ENCODE data around the gene SHROOM3.
A peak's percentile ranks its signal among the peaks of the same experiment; 100 is the strongest.
"Not testable (repeated sequence)": the region's sequence is repeated elsewhere in the genome, so short reads cannot be mapped to it uniquely, and the experiment has no call there.

The SHROOM3 gene

DNA sequence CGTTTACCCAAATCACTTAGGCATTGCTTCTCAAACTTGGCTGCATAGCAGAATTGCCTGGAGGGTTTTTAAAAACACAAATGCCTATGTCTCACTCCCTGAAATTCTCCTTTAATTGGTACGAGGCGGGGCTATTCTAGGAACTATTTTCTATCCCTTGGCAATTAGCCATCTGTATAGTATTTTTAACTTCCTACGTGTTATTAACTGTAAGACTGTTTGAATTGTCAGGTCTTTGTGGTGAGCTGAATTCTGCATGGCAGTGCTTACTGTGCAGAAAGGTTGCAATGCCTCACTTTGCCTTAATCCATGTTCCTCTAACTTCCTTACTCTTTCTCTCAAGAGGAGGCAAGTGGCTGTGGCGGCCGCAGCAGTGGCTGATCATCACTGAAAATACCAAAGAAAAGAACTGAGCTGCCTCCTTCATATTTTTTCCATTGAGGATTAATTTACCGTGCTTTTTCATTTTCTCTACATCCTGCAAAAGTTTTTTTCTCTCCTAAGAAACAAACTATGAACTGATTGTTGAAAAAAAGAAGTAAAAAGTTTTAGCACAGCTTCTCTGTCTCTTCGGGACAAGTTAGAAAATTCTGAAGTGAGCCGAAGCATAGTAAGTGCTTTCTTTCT lies at the start of gene SHROOM3:
TSS of gene SHROOM3 (plus strand) at position 329 of the 627 bp plus-strand sequence. CDS start 824 bp downstream, outside the sequence.
- no peak for DNase-seq (ENCODE audit: low spot score)

DNA sequence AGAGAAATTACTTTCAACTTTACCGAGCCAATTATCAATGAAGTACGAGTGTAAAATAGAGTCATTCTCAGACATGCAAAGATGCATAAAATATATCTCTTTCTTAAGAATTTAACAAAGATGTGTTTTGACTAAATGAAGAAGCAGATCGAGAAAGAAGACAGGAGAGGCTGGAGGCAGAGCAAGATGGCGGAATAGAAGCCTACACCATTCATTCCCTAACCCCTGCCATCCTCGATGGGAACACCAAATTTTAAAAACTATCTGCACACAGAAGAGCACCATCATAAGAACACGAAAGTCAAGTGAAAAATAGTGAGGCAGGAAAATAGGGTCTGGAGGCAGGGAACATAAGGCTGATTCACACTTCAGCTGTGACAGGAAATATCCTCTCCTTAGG lies 49.1 kb upstream of the SHROOM3 start:
- DNase-seq (ENCODE audit: low spot score): no peak

- no peak for DNase-seq (ENCODE audit: low spot score)
These were observed 48.3 kb upstream of the SHROOM3 start for GRCh38 chr4:76386566-76387305.

DNA sequence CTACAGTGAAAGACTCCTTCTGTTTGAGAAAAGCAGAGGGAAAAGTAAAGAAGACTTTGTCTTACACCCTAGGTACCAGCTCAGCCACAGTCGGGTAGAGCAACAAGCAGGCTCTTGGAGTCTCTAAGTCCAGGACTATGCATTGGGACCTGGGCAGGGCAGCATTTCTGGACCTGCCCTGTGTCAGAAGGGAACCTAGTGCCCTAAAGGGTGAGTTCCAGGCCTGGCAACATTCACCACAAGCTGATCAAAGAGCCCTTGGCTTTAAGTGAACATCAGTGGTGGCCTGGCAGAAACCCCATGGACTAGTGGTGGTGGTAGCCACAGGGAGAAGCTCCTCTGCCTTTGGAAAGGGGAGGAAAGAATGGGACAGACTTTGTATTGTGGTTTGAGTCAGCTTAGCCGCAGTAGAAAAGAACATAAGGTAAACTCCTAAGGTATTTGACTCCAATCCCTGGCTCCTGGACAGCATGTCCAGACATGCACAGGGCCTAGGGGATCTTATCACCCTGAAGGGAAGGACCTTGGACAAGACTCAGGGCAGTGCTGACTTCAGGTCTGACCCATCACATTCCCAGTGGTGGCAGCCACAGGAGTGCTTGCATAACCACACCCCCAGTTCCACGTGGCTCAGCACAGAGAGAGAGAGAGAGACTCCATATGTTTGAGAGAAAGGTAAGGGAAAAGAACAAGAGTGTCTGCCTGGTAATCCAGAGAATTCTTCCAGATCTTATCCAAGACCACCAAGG lies 46.7 kb upstream of the SHROOM3 start:
- no peak for DNase-seq (ENCODE audit: low spot score)

GRCh38 chr4:76401654-76402053 lies 33.4 kb upstream of the SHROOM3 start:
- DNase-seq (ENCODE audit: low spot score): no peak

GRCh38 chr4:76406081-76406480 lies 28.9 kb upstream of the SHROOM3 start:
- no peak for DNase-seq (ENCODE audit: low spot score)

- DNase-seq (ENCODE audit: low spot score): no peak
These were observed 27.4 kb upstream of the SHROOM3 start for GRCh38 chr4:76407440-76408119.

DNA sequence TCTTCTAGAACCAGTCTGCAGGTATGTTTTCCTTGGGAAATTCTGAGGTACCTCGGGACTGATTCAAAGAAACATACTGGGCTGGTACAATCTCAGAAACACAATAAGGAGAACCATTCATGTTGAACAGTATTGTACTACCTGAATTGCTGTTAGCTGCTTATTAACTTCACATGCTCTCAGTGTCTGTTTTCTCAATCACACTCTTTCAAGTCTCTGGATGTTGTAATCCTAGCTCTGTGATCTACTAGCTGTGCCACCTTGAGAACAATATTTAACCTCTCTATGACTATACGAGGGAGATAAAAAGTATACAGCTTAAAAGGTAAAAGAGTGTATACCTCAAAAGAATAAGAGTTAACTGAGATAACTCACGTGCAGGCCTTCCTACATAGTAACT lies 24.4 kb upstream of the SHROOM3 start:
- no peak for DNase-seq (ENCODE audit: low spot score)

DNA sequence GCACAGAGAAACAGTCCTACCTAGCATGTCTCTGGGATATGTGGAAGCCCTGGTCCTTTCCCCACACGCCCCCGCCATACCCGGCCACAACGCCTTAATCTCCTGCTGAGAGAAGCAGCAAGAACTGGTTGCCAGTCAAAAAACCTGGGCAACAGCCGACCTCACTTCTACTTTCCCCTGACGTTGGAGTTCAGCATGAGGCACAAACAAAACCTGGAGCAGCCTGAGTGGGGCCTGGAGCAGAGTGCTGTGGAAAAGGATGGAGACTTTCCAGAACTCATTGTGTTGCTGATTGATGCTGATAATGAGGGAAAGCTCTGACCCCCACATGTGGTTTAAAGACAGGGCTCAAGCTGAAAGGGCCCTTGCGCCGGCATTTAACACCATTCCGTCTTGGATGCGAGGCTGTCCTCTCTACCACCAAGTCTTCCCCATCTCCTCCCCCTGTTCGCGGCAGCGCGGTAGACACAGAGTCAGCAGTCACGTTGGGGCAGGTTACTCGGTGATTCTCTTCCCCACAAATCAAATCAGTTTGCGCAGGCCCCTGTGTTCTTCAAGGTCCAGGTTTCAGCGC lies 14.8 kb upstream of the SHROOM3 start:
- no peak for DNase-seq (ENCODE audit: low spot score)

GRCh38 chr4:76420762-76421581 lies 14.1 kb upstream of the SHROOM3 start, which contains the start of gene CCDC158:
TSS of gene CCDC158 (minus strand) at chr4:76421141. CDS start at chr4:76403207, 17,934 bp downstream.
- DNase-seq (ENCODE audit: low spot score): no peak

DNA sequence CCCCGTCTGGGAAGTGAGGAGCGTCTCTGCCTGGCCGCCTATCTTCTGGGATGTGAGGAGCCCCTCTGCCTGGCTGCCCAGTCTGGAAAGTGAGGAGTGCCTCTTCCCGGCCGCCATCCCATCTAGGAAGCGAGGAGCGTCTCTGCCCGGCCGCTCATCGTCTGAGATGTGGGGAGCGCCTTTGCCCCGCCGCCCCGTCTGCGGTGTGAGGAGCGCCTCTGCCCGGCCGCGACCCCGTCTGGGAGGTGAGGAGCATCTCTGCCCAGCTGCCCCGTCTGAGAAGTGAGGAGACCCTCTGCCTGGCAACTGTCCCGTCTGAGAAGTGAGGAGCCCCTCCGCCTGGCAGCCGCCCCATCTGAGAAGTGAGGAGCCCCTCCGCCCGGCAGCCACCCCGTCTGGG lies 11.9 kb upstream of the SHROOM3 start:
- not testable (repeated sequence) for DNase-seq (ENCODE audit: low spot score)

DNA sequence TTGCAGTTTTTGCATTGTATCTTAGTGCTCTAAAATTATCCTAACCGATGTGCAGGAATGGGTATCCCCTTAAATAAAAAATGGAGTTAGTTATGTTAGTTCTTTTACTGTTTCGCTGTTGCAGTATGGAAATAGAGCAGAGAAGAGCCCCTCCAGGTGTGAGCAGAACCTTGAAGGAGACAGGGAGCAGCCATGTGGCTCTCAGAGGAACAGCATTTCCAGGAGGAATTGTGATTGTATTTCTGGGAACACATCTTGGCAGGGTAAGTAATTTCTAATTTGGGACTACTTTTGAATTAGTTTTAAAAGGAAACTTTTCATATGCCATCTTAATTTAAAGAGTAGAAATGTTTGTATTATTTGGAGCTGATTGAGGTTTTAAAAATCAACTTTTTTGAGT lies 8.8 kb upstream of the SHROOM3 start:
- no peak for DNase-seq (ENCODE audit: low spot score)

DNA sequence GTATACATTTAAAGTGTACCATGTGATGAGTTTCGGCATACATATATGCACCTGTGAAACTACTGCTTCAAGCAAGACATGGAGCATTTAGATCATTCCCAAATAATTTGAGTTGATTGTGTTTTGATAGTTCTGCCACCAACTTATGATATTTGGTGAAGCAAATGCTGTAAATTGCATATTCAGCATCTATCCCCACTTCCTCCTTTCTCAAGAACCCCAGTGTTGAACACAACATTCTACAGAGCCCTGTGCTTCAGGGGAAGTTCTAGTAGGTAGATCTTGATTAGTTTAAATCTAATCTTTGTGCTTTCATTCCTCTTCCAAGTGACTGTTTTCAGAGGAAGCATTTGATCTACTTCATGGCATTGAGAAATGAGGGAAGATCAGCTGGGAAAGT lies 5.4 kb upstream of the SHROOM3 start:
- no peak for DNase-seq (ENCODE audit: low spot score)

GRCh38 chr4:76430519-76431388 lies 4.3 kb upstream of the SHROOM3 start:
- DNase-seq (ENCODE audit: low spot score): peak; percentile 52

DNA sequence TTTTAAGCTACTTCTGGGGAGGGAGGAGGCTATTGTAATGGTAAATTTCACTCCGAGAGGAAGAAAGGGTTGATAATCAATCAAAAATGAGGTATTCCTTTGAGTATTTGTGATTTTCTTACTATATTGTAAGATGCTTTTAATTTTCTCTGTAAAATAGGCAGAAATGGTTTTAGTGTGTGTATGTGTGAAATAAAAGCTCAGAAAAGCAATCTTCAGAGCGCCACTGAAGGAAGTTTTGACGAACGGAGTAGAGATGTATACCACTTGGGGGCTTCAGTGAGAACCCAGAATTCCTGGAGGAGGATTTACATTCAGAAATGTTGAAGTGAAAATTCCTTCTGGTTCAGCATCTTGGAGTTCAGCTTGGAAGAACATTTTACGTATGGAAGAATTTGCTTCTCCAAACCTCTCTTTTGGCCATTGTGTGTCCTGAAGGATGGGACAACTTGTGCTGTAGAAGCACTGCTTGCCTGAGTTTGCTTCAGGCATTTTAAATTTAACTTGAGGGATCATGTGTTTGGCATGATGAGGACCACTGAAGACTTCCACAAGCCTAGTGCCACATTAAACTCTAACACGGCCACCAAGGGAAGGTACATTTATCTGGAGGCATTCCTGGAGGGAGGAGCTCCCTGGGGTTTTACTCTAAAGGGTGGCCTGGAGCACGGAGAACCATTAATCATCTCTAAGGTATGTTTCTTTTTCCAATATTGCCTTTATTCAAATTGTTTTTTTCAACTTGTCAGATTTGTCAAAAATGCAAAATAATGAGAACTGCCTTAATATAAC lies 695 bp downstream of the SHROOM3 start:
- no peak for DNase-seq (ENCODE audit: low spot score)

DNA sequence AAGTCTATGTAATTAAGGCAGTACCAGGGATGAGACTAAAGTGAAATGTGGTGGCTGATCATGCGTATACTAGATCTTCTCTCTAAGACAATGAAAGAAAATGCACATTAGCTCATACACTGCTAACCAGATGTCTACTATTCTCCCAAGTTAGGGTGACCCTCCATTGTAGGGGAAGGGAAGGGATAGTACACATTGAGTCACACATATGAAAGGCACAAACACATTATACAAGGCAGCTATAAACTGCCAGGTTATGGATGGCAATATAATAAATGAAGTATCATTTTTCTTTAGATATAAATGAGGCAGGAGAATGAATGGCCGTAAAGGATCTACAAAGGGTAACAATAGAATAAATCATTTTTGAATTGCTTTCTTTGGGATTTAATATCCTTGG lies 4.5 kb downstream of the SHROOM3 start:
- DNase-seq (ENCODE audit: low spot score): no peak

- DNase-seq (ENCODE audit: low spot score): no peak
These were observed 6.9 kb downstream of the SHROOM3 start for GRCh38 chr4:76441881-76442280.

GRCh38 chr4:76442807-76443206 lies 7.8 kb downstream of the SHROOM3 start:
- no peak for DNase-seq (ENCODE audit: low spot score)

DNA sequence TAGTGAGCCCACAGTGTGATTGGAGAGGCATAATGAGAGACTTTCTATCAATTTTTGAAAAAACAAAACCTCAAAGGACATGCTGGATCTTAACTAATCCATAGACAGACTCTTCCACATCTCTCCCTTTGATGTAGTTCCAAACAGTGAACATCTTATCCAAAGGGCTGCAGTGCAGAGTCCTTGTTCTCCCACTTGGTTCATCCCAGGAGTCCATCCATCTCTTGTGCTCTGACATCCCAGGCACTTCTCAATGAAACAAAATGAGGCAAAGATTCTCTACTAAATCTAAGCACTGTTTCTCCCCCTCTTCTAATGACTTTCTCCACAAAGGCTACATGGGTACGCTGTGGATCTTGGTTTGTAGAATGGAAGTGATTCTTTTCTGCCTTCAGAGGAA lies 8.3 kb downstream of the SHROOM3 start:
- DNase-seq (ENCODE audit: low spot score): no peak
